Neural progenitor cell (in vitro differentiated cells): ENCODE data around the gene GPI.

Experiments used
- EZH2 ChIP-seq: fragments of 200-600 bp; sonication (generic); IDR thresholded peaks from 2 replicates; pipeline ENCODE4 v1.6.1; 2017; ENCODE audit warnings: antibody characterized with exemption, mild to moderate bottlenecking, moderate library complexity
- EZH2phosphoT487 ChIP-seq: fragments of 200-600 bp; sonication (generic); IDR thresholded peaks from 2 replicates; pipeline ENCODE4 v1.6.1; 2017; ENCODE audit warnings: antibody characterized with exemption
- TF ChIP-seq, protein P1 (sequence below): fragments of 200-600 bp; sonication (generic); IDR thresholded peaks from 2 replicates; pipeline ENCODE4 v1.5.1; 2017; ENCODE audit warnings: antibody characterized with exemption, mild to moderate bottlenecking

DNA sequence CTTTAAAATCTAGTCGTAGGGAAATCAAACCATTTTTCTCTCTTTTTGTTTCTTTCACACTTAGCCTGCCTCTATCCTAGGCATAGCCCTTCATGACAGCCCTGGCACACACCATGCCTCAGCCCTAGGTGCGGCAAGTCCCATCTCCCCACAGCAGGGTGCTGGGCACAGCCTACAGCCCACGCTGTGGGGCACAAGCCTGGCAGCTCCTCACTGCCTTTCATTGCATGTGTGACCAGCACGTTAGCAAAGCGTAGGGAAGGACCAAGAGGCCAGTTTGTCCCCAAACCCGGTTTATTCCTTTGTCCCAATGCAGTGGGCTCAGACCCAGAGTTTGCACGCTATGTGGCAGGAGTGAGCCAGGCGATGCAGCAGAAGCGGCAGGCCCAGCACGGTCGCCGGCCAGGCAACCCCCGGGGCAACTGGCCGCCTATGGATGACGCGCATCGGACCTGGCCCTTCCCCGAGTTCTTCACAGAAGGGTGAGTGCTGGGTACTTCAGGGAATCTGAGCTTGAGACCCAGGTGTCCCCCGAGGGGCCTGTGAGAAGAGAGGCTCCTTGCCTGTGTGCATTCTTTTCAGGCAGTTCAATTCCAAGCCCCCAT lies 17.3 kb upstream of the GPI start:
- TF ChIP-seq, protein P1, sequence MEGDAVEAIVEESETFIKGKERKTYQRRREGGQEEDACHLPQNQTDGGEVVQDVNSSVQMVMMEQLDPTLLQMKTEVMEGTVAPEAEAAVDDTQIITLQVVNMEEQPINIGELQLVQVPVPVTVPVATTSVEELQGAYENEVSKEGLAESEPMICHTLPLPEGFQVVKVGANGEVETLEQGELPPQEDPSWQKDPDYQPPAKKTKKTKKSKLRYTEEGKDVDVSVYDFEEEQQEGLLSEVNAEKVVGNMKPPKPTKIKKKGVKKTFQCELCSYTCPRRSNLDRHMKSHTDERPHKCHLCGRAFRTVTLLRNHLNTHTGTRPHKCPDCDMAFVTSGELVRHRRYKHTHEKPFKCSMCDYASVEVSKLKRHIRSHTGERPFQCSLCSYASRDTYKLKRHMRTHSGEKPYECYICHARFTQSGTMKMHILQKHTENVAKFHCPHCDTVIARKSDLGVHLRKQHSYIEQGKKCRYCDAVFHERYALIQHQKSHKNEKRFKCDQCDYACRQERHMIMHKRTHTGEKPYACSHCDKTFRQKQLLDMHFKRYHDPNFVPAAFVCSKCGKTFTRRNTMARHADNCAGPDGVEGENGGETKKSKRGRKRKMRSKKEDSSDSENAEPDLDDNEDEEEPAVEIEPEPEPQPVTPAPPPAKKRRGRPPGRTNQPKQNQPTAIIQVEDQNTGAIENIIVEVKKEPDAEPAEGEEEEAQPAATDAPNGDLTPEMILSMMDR: no peak
- no peak for TF ChIP-seq EZH2
- TF ChIP-seq EZH2phosphoT487: no peak
